Hepatic stellate cell (primary cell): ENCODE measurements around the gene KDM4B.

Experiments
- DNase-seq: peaks from one replicate; pipeline ENCODE4 v3.0.0; 2011; ENCODE audit warnings: low spot score

KDM4B gene

DNA sequence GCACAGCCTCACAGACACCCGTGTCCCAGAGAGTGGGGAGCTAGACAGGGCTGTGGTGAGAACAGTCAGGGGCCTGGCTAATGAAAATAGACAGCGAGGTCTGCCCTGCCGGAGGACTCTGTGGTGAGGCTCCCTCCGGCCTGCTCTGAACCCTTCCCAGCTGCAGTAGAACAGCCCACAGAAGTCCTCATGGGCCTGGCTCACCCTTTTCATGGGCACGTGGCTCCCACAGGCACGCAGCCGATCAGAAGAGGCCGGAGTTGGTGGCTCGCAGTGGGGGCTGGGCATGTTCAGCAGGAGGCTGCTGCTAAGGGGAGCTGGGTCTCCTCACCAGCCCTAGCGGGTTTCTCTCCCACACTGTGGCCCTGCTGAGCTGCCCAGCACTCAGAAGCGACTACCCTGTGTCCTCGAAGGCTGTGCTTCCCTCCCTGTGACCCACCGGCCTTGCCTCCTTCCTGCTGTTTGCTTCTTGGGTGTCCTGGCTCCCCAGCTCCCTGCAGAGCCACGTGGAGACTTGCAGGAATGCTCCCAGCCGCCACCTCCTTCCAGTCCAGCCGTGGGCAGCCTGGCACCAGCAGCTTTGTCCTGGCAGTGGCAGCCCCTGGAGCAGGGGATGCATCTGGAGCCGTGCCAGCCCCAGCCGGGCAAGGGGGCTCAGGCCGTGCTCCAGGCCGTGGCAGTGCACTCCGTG is 138.7 kb downstream of the KDM4B start:
- no peak for DNase-seq

DNA sequence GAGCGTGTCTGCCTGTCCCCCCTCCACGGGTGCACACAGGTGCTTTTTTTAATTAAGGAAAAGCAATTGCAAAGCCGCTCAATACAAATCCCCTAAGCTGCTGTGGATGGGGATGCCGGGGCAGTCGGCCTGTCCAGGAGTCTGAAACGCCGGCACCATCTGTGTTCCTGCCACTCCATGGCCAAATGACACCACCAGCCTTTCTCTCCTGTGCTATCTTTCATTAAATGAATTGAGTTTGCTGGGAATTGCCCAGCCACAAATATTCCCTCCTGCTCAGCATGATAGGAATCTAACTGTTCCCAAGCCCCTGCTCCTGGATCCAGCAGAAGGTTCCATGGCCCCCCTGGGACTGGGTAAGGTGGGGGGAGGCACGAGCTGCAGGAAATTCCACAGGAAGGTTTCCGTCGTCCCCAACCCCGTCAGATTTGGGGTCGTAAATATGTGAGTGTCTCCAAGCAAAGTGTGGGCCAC is 139.2 kb downstream of the KDM4B start:
- no peak for DNase-seq

DNA sequence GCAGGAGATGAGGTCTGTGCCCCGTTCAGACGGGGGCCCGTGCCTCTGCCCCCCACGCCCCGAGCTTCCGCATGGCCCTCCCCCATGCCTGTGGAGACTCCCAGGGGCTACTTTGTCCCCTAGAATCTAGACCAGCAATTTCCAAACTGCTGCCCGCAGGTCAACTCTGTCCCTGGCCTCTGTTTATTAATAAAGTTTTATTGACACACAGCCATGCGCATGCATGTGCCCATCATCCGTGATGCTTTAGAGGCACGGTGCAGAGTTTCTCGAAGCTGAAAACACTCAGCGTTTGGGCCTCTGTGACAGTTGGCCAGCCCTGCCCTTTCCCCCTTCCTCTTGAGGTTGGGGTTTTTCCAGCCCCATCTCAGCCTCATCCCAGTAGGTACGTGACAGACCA is 140.0 kb downstream of the KDM4B start:
- no peak for DNase-seq

DNA sequence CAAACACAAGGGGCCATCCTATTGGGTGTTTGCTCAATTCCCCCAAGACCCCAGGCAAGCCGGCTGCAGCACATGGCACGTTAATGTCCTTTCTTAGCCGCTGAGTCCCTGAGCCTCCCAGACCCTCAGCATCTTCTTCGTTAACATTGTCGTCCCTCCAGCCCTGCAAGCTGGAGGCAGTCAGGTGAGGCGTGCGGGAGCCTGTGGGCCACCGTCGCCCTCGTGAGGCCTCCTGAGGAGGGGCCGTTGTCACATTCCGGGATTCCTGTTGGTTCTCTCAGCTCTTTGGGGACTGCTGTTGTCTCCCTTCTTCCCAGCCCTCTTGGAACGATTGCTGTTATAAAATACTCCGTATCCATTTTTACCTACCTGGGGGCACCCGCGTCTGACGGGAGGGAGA is 140.6 kb downstream of the KDM4B start:
- no peak for DNase-seq

DNA sequence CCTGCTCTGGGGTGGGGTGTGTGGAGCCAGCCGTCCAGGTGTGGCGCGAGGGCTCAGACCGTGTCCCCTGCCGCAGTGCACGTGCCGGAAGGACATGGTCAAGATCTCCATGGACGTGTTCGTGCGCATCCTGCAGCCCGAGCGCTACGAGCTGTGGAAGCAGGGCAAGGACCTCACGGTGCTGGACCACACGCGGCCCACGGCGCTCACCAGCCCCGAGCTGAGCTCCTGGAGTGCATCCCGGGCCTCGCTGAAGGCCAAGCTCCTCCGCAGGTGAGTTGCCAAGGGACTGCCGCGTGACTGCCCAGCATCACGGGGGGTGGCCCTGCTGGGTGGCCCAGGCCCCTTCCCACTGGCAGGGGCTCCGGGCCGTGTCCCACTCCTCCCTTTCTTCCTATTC is 141.6 kb downstream of the KDM4B start:
- no peak for DNase-seq

DNA sequence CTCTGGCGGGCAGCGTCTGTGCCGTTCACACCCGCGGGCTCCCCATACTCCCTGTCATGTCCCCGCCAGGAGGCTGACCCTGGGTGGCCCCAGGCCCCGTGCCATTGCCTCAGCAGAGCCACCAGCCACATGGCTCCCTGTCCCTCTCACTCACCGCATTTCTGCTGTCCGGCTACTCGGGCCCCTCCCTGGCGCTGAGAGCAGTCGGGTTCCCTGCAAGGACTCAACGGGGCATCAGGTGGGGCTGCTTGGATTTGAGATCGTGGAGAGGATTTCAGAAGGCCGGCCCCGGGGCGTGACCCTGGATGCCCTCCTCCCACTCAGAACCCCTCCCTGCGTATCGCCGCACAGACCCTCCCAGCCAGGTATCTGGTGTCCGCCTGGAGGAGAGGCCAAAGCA is 142.1 kb downstream of the KDM4B start:
- no peak for DNase-seq

GRCh38 chr19:5112175-5112574 is 143.3 kb downstream of the KDM4B start:
- no peak for DNase-seq

GRCh38 chr19:5112681-5113575 is 144.0 kb downstream of the KDM4B start:
- DNase-seq: no peak

DNA sequence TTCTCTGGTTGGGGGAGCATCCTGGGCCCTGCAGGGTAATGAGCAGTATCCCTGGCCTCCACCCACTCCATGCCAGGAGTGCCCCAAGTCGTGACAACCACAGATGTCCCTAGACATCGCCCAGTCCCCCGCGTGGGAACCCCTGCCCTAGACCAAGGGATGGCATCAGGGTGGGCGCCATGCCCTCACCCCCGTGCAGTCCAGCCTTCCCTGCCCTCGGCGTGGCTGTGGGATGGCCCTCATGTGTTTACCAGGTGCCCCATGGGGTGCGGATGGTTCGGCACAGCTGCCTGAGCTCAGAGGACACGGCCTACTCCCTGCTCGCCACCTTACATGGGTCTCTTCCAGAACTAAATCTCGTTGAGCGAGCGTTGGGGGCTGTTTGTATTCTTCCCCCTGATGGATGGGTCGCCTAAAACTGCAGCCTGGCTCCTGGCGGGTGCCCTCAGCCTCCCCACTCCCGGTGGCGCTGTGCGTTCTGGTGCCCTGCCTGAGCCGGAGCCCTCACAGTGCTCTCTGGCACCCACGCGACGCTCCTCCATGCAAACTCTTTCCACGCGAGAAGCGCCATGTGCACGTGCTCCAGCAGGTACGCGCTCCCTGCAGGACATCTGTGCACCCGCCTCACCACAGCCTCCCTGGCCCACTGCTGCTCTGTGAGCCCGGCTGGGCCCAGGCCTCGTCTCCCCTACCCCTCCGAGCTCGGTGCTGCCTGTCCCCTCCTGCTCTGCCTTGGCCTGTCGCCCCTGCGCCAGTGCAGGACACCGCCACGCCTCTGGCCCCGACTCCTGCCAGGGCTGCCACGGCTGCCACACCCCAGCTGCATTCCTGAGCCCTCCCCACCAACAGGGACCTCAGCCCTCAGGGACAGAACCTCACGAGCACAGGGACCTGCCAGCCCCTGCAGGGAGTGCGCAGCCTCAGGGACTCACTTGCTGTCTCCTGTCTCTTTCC is 145.0 kb downstream of the KDM4B start:
- no peak for DNase-seq

DNA sequence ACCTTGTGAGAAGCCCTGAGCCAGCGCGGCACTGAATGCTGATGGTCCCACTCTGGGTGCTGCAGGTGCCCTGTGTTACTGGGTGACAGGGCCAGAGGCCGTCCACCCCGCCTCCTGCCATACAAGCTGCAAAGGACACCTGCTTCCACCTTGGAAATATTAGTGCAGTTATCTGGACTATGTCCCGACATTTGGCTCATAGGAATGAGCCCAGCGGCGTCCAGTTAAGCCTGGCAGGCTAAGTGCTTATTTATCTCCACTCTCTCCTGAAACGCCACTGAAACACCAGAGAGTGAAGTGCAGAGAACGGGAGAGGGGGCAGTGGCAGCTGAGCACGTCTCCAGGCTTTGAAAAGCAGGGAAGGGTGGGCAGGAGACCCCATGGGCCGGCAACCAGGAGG is 145.8 kb downstream of the KDM4B start:
- no peak for DNase-seq

DNA sequence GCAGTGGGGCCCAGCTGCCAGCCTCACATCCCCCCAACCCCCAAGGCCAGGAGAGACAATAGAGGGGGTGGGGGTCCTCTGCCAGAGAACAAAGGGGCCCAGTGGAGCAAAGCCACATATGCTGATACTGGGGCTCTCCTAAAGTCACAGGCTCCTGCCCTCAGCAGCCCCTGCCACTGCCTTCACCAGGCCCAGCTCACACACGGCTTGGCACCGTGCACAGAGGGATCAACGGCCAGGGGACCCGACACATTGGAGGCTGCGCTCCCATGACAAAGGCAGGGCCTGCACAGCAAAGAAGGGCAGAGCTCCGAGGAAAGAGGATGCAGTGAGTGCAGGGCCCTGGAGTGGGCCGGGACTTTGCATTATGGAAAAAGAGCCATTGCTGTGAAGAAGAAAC is 146.4 kb downstream of the KDM4B start:
- DNase-seq: no peak

GRCh38 chr19:5115771-5116202 is 146.9 kb downstream of the KDM4B start:
- no peak for DNase-seq

DNA sequence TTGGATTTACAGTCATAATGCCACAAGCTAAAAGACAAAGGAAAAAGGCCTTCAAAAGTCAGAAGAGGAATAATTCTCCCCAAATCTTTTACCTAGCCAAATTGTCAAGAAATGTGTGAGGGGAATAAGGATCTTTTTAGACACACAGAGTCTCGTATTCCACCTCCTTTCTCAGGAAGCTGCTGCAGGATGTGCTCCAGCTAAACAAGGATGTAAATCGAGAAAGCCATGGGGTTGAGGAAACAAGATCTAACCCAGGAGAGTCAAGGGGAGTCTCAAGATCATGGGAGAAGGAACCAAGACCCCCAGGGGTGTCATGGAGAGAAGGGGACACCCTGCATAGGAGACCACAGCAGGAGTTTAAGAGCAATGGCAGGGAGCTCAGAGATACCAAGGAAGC is 147.4 kb downstream of the KDM4B start:
- no peak for DNase-seq

GRCh38 chr19:5117421-5117820 is 148.5 kb downstream of the KDM4B start:
- no peak for DNase-seq

GRCh38 chr19:5118026-5118425 is 149.1 kb downstream of the KDM4B start:
- no peak for DNase-seq

DNA sequence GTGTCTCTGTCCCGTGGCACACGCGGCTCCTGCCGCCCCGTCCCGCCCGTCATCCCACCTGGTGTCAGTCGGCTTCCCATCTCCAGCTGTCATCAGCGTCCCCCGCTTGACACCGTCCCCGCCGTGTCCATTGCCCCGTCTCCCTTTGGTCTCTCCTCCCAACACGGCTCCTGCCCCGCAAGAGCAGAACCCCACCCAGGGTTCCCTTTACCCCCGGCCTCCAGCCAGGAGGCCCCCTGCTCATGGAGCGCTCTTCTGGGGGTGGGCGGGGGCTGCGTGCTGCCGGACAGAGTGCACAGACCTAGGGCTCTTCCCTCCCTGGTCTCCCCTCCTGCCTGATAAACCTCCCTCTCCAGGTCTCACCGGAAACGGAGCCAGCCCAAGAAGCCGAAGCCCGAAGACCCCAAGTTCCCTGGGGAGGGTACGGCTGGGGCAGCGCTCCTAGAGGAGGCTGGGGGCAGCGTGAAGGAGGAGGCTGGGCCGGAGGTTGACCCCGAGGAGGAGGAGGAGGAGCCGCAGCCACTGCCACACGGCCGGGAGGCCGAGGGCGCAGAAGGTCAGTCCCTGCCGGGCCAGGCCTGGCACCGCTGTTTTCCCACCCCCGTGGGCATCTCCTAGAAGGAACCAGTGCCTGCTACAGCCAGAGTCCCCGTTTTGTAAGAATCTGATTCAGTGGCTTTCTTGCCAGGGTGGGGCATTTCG is 150.5 kb downstream of the KDM4B start:
- no peak for DNase-seq

- no peak for DNase-seq
These were observed 151.4 kb downstream of the KDM4B start for GRCh38 chr19:5120321-5120720.

DNA sequence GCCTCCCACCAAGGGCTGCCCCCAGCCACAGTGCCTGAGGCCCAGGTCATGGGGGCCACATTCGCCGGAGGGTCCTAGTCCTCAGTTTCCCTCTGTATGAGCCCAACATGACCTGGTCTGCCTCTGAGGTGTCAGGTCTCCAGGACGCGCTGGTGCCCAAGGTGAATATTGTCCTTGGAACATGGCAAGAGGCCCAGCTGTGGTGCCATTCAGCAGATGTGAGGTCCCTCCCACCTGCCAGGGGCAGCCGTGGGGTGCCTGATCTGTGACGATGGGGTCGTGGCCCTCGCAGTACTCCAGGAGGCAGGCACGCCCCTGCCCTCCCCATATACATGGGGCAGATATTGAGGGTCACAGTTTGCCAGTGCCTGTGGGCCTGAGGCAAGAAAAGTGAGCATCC is 151.9 kb downstream of the KDM4B start:
- no peak for DNase-seq

- DNase-seq: no peak
These were observed 152.6 kb downstream of the KDM4B start for GRCh38 chr19:5121266-5122120.

DNA sequence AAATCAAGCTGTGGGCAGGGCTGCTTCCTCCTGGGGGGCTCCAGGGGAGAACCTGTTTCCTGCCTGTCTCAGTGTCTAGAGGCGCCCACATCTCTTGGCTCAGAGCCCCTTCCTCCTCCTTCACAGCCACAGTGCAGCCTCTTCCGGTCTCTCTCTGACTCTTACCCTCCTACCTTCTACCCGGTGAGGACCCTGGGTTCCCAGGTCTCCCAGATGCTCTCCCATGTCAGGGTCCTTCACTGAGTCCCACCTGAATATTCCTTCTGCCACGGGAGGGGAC is 153.1 kb downstream of the KDM4B start:
- DNase-seq: no peak
